ENCODE results near the gene SPC24.

DNA sequence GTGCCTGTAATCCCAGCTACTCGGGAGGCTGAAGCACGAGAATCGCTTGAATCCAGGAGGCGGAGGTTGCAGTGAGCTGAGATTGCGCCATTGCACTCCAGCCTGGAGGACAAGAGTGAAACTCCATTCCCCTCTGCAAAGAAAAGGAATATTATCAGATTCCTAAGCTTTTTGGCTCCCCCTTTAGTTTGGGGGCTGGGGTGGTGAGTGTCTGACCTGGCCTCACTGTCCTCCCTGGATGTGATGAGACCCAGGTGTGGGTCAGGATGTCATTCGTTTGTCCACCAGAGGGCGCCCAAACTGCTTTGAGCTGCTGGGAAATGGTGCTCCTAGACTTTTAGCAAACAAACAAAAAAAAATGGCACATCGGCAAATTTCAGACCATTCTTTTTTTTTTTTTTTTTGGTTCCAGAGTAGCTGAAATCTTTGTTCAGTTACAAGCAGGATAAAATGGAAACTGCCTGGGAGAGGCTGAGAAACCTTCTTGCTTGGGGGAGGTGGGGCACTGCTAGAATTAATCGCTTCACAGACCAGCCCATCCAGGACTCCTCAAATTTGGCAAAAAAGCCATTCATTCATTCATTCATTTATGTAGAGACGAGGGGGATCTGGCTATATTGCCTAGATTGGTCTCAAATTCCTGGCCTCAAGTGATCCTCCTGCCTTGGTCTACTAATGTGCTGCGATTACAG lies 29.4 kb downstream of the SPC24 start:
- TF ChIP-seq, protein P1, sequence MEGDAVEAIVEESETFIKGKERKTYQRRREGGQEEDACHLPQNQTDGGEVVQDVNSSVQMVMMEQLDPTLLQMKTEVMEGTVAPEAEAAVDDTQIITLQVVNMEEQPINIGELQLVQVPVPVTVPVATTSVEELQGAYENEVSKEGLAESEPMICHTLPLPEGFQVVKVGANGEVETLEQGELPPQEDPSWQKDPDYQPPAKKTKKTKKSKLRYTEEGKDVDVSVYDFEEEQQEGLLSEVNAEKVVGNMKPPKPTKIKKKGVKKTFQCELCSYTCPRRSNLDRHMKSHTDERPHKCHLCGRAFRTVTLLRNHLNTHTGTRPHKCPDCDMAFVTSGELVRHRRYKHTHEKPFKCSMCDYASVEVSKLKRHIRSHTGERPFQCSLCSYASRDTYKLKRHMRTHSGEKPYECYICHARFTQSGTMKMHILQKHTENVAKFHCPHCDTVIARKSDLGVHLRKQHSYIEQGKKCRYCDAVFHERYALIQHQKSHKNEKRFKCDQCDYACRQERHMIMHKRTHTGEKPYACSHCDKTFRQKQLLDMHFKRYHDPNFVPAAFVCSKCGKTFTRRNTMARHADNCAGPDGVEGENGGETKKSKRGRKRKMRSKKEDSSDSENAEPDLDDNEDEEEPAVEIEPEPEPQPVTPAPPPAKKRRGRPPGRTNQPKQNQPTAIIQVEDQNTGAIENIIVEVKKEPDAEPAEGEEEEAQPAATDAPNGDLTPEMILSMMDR (IDR thresholded peaks at IDR 0.05) = peak; percentile 60 to 75 (median 72)
- no peak for TF ChIP-seq POLR2A (IDR thresholded peaks at IDR 0.05)
